ENCODE results near the gene TCIRG1. TPM values are rescaled to one million over a fixed set of nuclear protein-coding genes. Genes with fewer than 3 reads are reported as not detected.

Gene TCIRG1
- total RNA-seq, 1 donor from 2014 or later, result 276 TPM

- DNase-seq (peak; percentile 71), ATAC-seq (peak; percentile 68 to 72)
- H3K4me3 ChIP-seq, result no peak overlapping the region
- H3K4me1 ChIP-seq, result peaks cover 24% of the 10 kb centered on the region
- peaks cover 58% of the 10 kb centered on the region for H3K36me3 ChIP-seq
- no peaks in the 10 kb centered on the region for H3K27me3 ChIP-seq (ENCODE audit: low read depth)
- peak; percentile 25 for TF ChIP-seq CTCF (IDR thresholded peaks at IDR 0.05)
- H3K27ac ChIP-seq, result no peak overlapping the region
- H3K9me3 ChIP-seq, result no peaks in the 10 kb centered on the region
- intact Hi-C loops (cut with DNase I), result no loop called here
Measured at GRCh38 chr11:68021167-68021787, 17.5 kb upstream of the TCIRG1 start.

- H3K27ac ChIP-seq, result no peak overlapping the region
- peaks cover 69% of the 10 kb centered on the region for H3K36me3 ChIP-seq
- TF ChIP-seq CTCF (IDR thresholded peaks at IDR 0.05), result no peak
- peaks cover 13% of the 10 kb centered on the region for H3K4me1 ChIP-seq
- no peak for DNase-seq
- intact Hi-C loops (cut with DNase I), result no loop called here
- H3K4me3 ChIP-seq, result no peak overlapping the region
- no peaks in the 10 kb centered on the region for H3K27me3 ChIP-seq (ENCODE audit: low read depth)
- ATAC-seq, result no peak
- no peaks in the 10 kb centered on the region for H3K9me3 ChIP-seq
Measured at GRCh38 chr11:68022531-68022930, 16.3 kb upstream of the TCIRG1 start.

- ATAC-seq (no peak), DNase-seq (no peak)
- intact Hi-C loops (cut with DNase I), result no loop called here
- Histone ChIP-seq H3K27ac (no peak overlapping the region), H3K4me1 (peaks cover 15% of the 10 kb centered on the region), H3K36me3 (peaks cover 67% of the 10 kb centered on the region), H3K27me3 (ENCODE audit: low read depth) (no peaks in the 10 kb centered on the region), H3K4me3 (no peak overlapping the region), H3K9me3 (no peaks in the 10 kb centered on the region)
- TF ChIP-seq CTCF (IDR thresholded peaks at IDR 0.05), result no peak
Measured at GRCh38 chr11:68024508-68024907, 14.3 kb upstream of the TCIRG1 start.

GRCh38 chr11:68025047-68025446, 13.8 kb upstream of the TCIRG1 start:
- TF ChIP-seq CTCF (IDR thresholded peaks at IDR 0.05), result no peak
- DNase-seq (no peak), ATAC-seq (no peak)
- H3K9me3 ChIP-seq, result no peaks in the 10 kb centered on the region
- H3K4me3 ChIP-seq, result no peak overlapping the region
- peaks cover 16% of the 10 kb centered on the region for H3K4me1 ChIP-seq
- H3K36me3 ChIP-seq, result peaks cover 66% of the 10 kb centered on the region
- no peak overlapping the region for H3K27ac ChIP-seq
- intact Hi-C loops (cut with DNase I), result no loop called here
- no peaks in the 10 kb centered on the region for H3K27me3 ChIP-seq (ENCODE audit: low read depth)

- TF ChIP-seq CTCF (IDR thresholded peaks at IDR 0.05), result no peak
- Histone ChIP-seq H3K36me3 (peaks cover 63% of the 10 kb centered on the region), H3K27ac (no peak overlapping the region), H3K4me1 (peaks cover 13% of the 10 kb centered on the region), H3K4me3 (no peak overlapping the region), H3K27me3 (ENCODE audit: low read depth) (no peaks in the 10 kb centered on the region), H3K9me3 (no peaks in the 10 kb centered on the region)
- ATAC-seq (no peak), DNase-seq (no peak)
- intact Hi-C loops (cut with DNase I), result no loop called here
Measured at GRCh38 chr11:68026391-68027105, 12.3 kb upstream of the TCIRG1 start.
